HCT116 (cell line): ENCODE measurements around the gene MBL2. TPM values are rescaled to one million over a fixed set of nuclear protein-coding genes. Genes with fewer than 3 reads are reported as not detected.

Experiments
- ATAC-seq: fragments of 200-7000 bp; cut with Tn5 transposase; 2 replicates; pipeline ENCODE4 v1.9.1; 2020; ENCODE audit warnings: mild to moderate bottlenecking, moderate library complexity
- BruUV-seq: library from RNA; stranded (reverse); fragments of 400-500 nt; replicated peaks from 2 replicates; lab custom pipeline; 2021; lab: Mats Ljungman, UMichigan
- CTCF ChIA-PET: fragments of 300-600 bp; sonication (Branson Sonifier 250); formaldehyde crosslinking; loops from one replicate; lab custom pipeline; 2021; ENCODE audit warnings: antibody characterized with exemption; lab: Charles Lee
- POLR2A ChIA-PET: fragments of 300-600, 350-600 bp; sonication (Branson Sonifier 250); formaldehyde crosslinking; loops from one replicate; lab custom pipeline; 2021; ENCODE audit warnings: antibody characterized with exemption; lab: Charles Lee
- RAD21 ChIA-PET, 2 experiments: fragments of 300-600 bp; sonication (Branson Sonifier 250); formaldehyde crosslinking; loops; one replicate each; lab custom pipeline; 2023; ENCODE audit warnings: low total read pairs in 2 of 2; ENCODE audit not compliant: uncharacterized antibody in 2 of 2, unreplicated experiment in 2 of 2, low non-redundant PET in 1 of 2; lab: Charles Lee
- DNase-seq: peaks from one replicate; pipeline ENCODE4 v3.0.0-alpha.2; 2010; ENCODE audit warnings: low read depth, low spot score
- H2AFZ ChIP-seq: fragments of 200-600 bp; shearing (Covaris generic), sonication (generic); 2 replicates; pipeline ENCODE4 v1.6.1; 2017; ENCODE audit warnings: low read depth, mixed run types, mixed read lengths, antibody characterized with exemption, low read length; ENCODE audit not compliant: poor library complexity, severe bottlenecking
- H3K27ac ChIP-seq: 2 replicates; pipeline ENCODE4 v1.5.1; 2012; ENCODE audit warnings: low read depth, low read length
- H3K27me3 ChIP-seq: fragments of 200-600 bp; sonication (generic); 2 replicates; pipeline ENCODE4 v1.6.1; 2016; ENCODE audit warnings: mixed run types, low read length, mixed read lengths; ENCODE audit not compliant: insufficient read depth
- H3K36me3 ChIP-seq, 2 experiments: fragments of 200-500 bp in 1 of 2; fragments of 200-600 bp in 1 of 2; sonication (Bioruptor generic) in 1 of 2; sonication (generic) in 1 of 2; 2 replicates each; pipeline versions ENCODE4 v1.5.1 to v1.6.1; 2014 to 2016; ENCODE audit warnings: low read length in 2 of 2, inconsistent platforms in 1 of 2, mixed read lengths in 1 of 2, mixed run types in 1 of 2; ENCODE audit not compliant: insufficient read depth in 2 of 2, control insufficient read depth in 1 of 2
- H3K4me1 ChIP-seq, 2 experiments: fragments of 200-600 bp in 1 of 2; sonication (generic) in 1 of 2; 2 replicates each; pipeline versions ENCODE4 v1.5.1 to v1.6.1; 2012 to 2017; ENCODE audit warnings: low read length in 2 of 2, inconsistent platforms in 1 of 2, mild to moderate bottlenecking in 1 of 2, mixed read lengths in 1 of 2, mixed run types in 1 of 2, moderate library complexity in 1 of 2; ENCODE audit not compliant: insufficient read depth in 2 of 2, control insufficient read depth in 1 of 2
- H3K4me2 ChIP-seq: fragments of 200-600 bp; sonication (generic); 2 replicates; pipeline ENCODE4 v1.6.1; 2017; ENCODE audit warnings: mixed run types, low read length, mixed read lengths
- H3K4me3 ChIP-seq, 2 experiments: fragments of 200-600 bp in 1 of 2; sonication (generic) in 1 of 2; replicated peaks in 1 of 2; 2 replicates each; pipeline ENCODE4 v1.5.1; 2011 to 2016; ENCODE audit warnings: low read length in 2 of 2, control low read depth in 1 of 2, low read depth in 1 of 2, mild to moderate bottlenecking in 1 of 2, mixed read lengths in 1 of 2, mixed run types in 1 of 2
- H3K79me2 ChIP-seq: fragments of 200-600 bp; sonication (generic); 2 replicates; pipeline ENCODE4 v1.6.1; 2017; ENCODE audit warnings: mild to moderate bottlenecking, mixed run types, low read length, moderate library complexity, mixed read lengths; ENCODE audit not compliant: insufficient read depth
- H3K9ac ChIP-seq: fragments of 200-600 bp; sonication (generic); 2 replicates; pipeline ENCODE4 v1.6.1; 2016; ENCODE audit warnings: low read length, mixed read lengths
- H3K9me2 ChIP-seq: fragments of 200-600 bp; sonication (generic), shearing (Covaris generic); 2 replicates; pipeline ENCODE4 v1.6.1; 2017; ENCODE audit warnings: mixed run types, mild to moderate bottlenecking, moderate library complexity; ENCODE audit not compliant: insufficient read depth
- H3K9me3 ChIP-seq, 2 experiments: fragments of 200-500 bp in 1 of 2; fragments of 200-600 bp in 1 of 2; sonication (Bioruptor generic) in 1 of 2; sonication (generic) in 1 of 2; 2 replicates each; pipeline ENCODE4 v1.6.1; 2014 to 2017; ENCODE audit warnings: low read length in 2 of 2, mixed read lengths in 2 of 2, inconsistent platforms in 1 of 2, low read depth in 1 of 2, mild to moderate bottlenecking in 1 of 2, mixed run types in 1 of 2, moderate library complexity in 1 of 2; ENCODE audit not compliant: control insufficient read depth in 1 of 2, insufficient read depth in 1 of 2
- H4K20me1 ChIP-seq: fragments of 200-600 bp; sonication (generic), shearing (Covaris generic); 2 replicates; pipeline ENCODE4 v1.6.1; 2017; ENCODE audit warnings: mixed run types, mild to moderate bottlenecking, moderate library complexity; ENCODE audit not compliant: insufficient read depth
- CBX3 ChIP-seq: IDR thresholded peaks from 2 replicates; pipeline ENCODE4 v1.6.1; 2012; ENCODE audit warnings: low read depth
- ELF1 ChIP-seq: IDR thresholded peaks from 2 replicates; pipeline ENCODE4 v1.6.1; 2012; ENCODE audit warnings: low read depth, borderline replicate concordance
- POLR2AphosphoS5 ChIP-seq: IDR thresholded peaks from 2 replicates; pipeline ENCODE4 v1.6.1; 2011; ENCODE audit warnings: mild to moderate bottlenecking, low read depth, low read length, moderate library complexity
- RAD21 ChIP-seq: IDR thresholded peaks from 2 replicates; pipeline ENCODE4 v1.6.1; 2012; ENCODE audit warnings: low read depth, mild to moderate bottlenecking
- TCF7L2 ChIP-seq: IDR thresholded peaks from 2 replicates; pipeline ENCODE4 v1.7.0; 2011; ENCODE audit warnings: borderline replicate concordance, inconsistent platforms; ENCODE audit not compliant: insufficient read depth, insufficient read length; ENCODE audit errors: extremely low read depth
- ZFX ChIP-seq: fragments of 450-650 bp; IDR thresholded peaks from 2 replicates; pipeline ENCODE4 v1.6.1; 2017
- intact Hi-C: fragments of 100-400 bp; cut with micrococcal nuclease; formaldehyde crosslinking; loops from 2 replicates; pipeline ENCODE4 v1.10.0; 2022
- total RNA-seq: library from RNA; stranded (reverse); gene quantifications from one replicate; pipeline ENCODE4 v1.2.1, GENCODE V29; 2021; ENCODE audit not compliant: unreplicated experiment
- TF ChIP-seq, protein P1 (sequence below): IDR thresholded peaks from 2 replicates; pipeline ENCODE4 v1.6.1; 2012; ENCODE audit warnings: low read depth
- TF ChIP-seq, protein P2 (sequence below): IDR thresholded peaks from 2 replicates; pipeline ENCODE4 v1.6.1; 2011; ENCODE audit warnings: mild to moderate bottlenecking, low read length, moderate library complexity; ENCODE audit not compliant: insufficient replicate concordance; ENCODE audit errors: extremely low read depth

The MBL2 gene
- total RNA-seq, 1 experiment from 2014 or later: not detected

DNA sequence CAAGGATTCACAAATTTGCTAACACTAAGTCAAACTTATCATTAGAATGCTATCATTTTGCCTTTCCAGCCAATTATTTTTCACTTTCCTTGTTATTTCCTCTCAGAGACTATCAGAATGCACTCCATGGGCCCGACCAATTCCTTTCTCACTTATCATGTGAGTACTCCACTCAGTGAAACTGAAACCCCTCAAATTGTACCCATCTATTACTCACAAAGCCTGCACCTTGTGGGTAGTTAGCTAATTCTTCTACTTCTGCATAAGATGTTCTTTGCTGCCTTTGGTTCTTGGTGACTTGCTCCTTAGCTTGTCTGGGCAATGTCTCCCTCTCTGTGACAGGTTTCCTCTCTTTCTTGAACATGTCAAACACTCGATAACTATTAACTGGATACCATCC is 35.2 kb upstream of the MBL2 start:
- Histone ChIP-seq H3K4me3 (no peak overlapping the region), H3K27me3 (no peaks in the 10 kb centered on the region), H3K9me3 (no peaks in the 10 kb centered on the region), H3K4me2 (no peak overlapping the region), H3K9ac (no peak overlapping the region), H3K27ac (no peak overlapping the region), H3K4me1 (no peaks in the 10 kb centered on the region), H3K36me3 (no peaks in the 10 kb centered on the region), H2AFZ (no peak overlapping the region), H3K79me2 (no peaks in the 10 kb centered on the region), H4K20me1 (no peaks in the 10 kb centered on the region), H3K9me2 (no peaks in the 10 kb centered on the region)
- no TSS peak for BruUV-seq
- ATAC-seq (no peak), DNase-seq (no peak)
- CTCF ChIA-PET: interaction anchor here (1.0 kb wide), 1 partner anchor 10 kb away, joined by 3 read pairs; no protein-coding TSS in a partner anchor
- RAD21 ChIA-PET: no interaction called here
- POLR2A ChIA-PET: no interaction called here
- TF ChIP-seq CBX3: no peak
- TF ChIP-seq ZFX: no peak
- TF ChIP-seq, protein P1, sequence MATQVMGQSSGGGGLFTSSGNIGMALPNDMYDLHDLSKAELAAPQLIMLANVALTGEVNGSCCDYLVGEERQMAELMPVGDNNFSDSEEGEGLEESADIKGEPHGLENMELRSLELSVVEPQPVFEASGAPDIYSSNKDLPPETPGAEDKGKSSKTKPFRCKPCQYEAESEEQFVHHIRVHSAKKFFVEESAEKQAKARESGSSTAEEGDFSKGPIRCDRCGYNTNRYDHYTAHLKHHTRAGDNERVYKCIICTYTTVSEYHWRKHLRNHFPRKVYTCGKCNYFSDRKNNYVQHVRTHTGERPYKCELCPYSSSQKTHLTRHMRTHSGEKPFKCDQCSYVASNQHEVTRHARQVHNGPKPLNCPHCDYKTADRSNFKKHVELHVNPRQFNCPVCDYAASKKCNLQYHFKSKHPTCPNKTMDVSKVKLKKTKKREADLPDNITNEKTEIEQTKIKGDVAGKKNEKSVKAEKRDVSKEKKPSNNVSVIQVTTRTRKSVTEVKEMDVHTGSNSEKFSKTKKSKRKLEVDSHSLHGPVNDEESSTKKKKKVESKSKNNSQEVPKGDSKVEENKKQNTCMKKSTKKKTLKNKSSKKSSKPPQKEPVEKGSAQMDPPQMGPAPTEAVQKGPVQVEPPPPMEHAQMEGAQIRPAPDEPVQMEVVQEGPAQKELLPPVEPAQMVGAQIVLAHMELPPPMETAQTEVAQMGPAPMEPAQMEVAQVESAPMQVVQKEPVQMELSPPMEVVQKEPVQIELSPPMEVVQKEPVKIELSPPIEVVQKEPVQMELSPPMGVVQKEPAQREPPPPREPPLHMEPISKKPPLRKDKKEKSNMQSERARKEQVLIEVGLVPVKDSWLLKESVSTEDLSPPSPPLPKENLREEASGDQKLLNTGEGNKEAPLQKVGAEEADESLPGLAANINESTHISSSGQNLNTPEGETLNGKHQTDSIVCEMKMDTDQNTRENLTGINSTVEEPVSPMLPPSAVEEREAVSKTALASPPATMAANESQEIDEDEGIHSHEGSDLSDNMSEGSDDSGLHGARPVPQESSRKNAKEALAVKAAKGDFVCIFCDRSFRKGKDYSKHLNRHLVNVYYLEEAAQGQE: no peak
- no peak for TF ChIP-seq TCF7L2
- TF ChIP-seq POLR2AphosphoS5: no peak
- TF ChIP-seq ELF1: no peak
- TF ChIP-seq RAD21: no peak
- TF ChIP-seq, protein P2, sequence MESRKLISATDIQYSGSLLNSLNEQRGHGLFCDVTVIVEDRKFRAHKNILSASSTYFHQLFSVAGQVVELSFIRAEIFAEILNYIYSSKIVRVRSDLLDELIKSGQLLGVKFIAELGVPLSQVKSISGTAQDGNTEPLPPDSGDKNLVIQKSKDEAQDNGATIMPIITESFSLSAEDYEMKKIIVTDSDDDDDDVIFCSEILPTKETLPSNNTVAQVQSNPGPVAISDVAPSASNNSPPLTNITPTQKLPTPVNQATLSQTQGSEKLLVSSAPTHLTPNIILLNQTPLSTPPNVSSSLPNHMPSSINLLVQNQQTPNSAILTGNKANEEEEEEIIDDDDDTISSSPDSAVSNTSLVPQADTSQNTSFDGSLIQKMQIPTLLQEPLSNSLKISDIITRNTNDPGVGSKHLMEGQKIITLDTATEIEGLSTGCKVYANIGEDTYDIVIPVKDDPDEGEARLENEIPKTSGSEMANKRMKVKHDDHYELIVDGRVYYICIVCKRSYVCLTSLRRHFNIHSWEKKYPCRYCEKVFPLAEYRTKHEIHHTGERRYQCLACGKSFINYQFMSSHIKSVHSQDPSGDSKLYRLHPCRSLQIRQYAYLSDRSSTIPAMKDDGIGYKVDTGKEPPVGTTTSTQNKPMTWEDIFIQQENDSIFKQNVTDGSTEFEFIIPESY: no peak
- intact Hi-C loops: no loop called here
